Cardiac muscle cell (in vitro differentiated cells and primary cell): ENCODE data around the gene TPRG1. TPM values are rescaled to one million over a fixed set of nuclear protein-coding genes. Genes with fewer than 3 reads are reported as not detected.

Experiments
- DNase-seq, 2 donors: peaks; one replicate each; pipeline versions ENCODE4 v3.0.0 to v3.0.0-alpha.2; 2010 to 2017; ENCODE audit warnings: low read depth in 1 of 2, low spot score in 1 of 2
- H3K27ac ChIP-seq: fragments of 200-600 bp; sonication (generic); 2 replicates; pipeline ENCODE4 v1.5.1; 2016
- H3K27me3 ChIP-seq: fragments of 200-600 bp; sonication (generic); 2 replicates; pipeline ENCODE4 v1.6.0; 2016; ENCODE audit warnings: control low read depth
- H3K36me3 ChIP-seq: fragments of 200-600 bp; sonication (generic); 2 replicates; pipeline ENCODE4 v1.5.1; 2016; ENCODE audit warnings: control low read depth
- H3K4me1 ChIP-seq: fragments of 200-600 bp; sonication (generic); 2 replicates; pipeline ENCODE4 v1.8.1; 2017; ENCODE audit warnings: low read depth, mild to moderate bottlenecking, mixed run types
- H3K4me3 ChIP-seq: fragments of 200-600 bp; sonication (generic); 2 replicates; pipeline ENCODE4 v1.5.1; 2016; ENCODE audit warnings: mild to moderate bottlenecking
- H3K9me3 ChIP-seq: fragments of 200-600 bp; sonication (generic); 2 replicates; pipeline ENCODE4 v1.5.1; 2017; ENCODE audit warnings: low read depth, mild to moderate bottlenecking, control low read depth
- CTCF ChIP-seq: IDR thresholded peaks from 2 replicates; pipeline ENCODE4 v1.5.1; 2012; ENCODE audit warnings: low read depth, mild to moderate bottlenecking, low read length
- polyA plus RNA-seq: library from polyadenylated mRNA; unstranded; fragments of >200 nt; fragmentation: Nextera tagmentation; extraction: Ambion mirVana; gene quantifications from 2 replicates; pipeline ENCODE4 v1.2.1, GENCODE V29; 2016
- total RNA-seq: library from RNA; depleted of rRNA; stranded (reverse); fragments of >200 nt; gene quantifications from 2 replicates; pipeline ENCODE4 v1.2.3, GENCODE V29; 2016

The TPRG1 gene
- total and polyA plus RNA-seq, 2 experiments from 2014 or later, result 0.09 to 0.48 TPM

- no peaks in the 10 kb centered on the region for H3K27me3 ChIP-seq
- peaks cover 28% of the 10 kb centered on the region for H3K4me1 ChIP-seq
- no peak for TF ChIP-seq CTCF
- H3K36me3 ChIP-seq, result no peaks in the 10 kb centered on the region
- no peaks in the 10 kb centered on the region for H3K9me3 ChIP-seq
- peak overlapping the region; percentile 82 for H3K27ac ChIP-seq
- DNase-seq, result peak in 1 of 2 donors; percentile 60
- no peak overlapping the region for H3K4me3 ChIP-seq
Measured at GRCh38 chr3:189316296-189317019, 144.7 kb downstream of the TPRG1 start.

GRCh38 chr3:189317911-189318310, 146.1 kb downstream of the TPRG1 start:
- TF ChIP-seq CTCF, result no peak
- no peak for DNase-seq

GRCh38 chr3:189320511-189320910, 148.7 kb downstream of the TPRG1 start:
- TF ChIP-seq CTCF, result no peak
- Histone ChIP-seq H3K27ac (no peak overlapping the region), H3K4me1 (peaks cover 41% of the 10 kb centered on the region), H3K36me3 (no peaks in the 10 kb centered on the region), H3K9me3 (no peaks in the 10 kb centered on the region), H3K4me3 (no peak overlapping the region), H3K27me3 (no peaks in the 10 kb centered on the region)
- no peak for DNase-seq

More at GRCh38 chr3:189317911-189318310, 146.1 kb downstream of the TPRG1 start:
- Histone ChIP-seq H3K9me3 (no peaks in the 10 kb centered on the region), H3K4me3 (no peak overlapping the region), H3K27me3 (no peaks in the 10 kb centered on the region), H3K27ac (no peak overlapping the region), H3K4me1 (peaks cover 28% of the 10 kb centered on the region), H3K36me3 (no peaks in the 10 kb centered on the region)

- no peaks in the 10 kb centered on the region for H3K27me3 ChIP-seq
- no peak overlapping the region for H3K27ac ChIP-seq
- no peak overlapping the region for H3K4me3 ChIP-seq
- DNase-seq, result no peak
- no peaks in the 10 kb centered on the region for H3K9me3 ChIP-seq
- H3K36me3 ChIP-seq, result no peaks in the 10 kb centered on the region
- TF ChIP-seq CTCF, result no peak
- H3K4me1 ChIP-seq, result peaks cover 30% of the 10 kb centered on the region
Measured at GRCh38 chr3:189322339-189322738, 150.6 kb downstream of the TPRG1 start.

- Histone ChIP-seq H3K36me3 (no peaks in the 10 kb centered on the region), H3K4me3 (no peak overlapping the region), H3K4me1 (peaks cover 16% of the 10 kb centered on the region), H3K27ac (no peak overlapping the region), H3K27me3 (no peaks in the 10 kb centered on the region), H3K9me3 (no peaks in the 10 kb centered on the region)
- peak in 1 of 2 donors; percentile 70 for DNase-seq
- no peak for TF ChIP-seq CTCF
Measured at GRCh38 chr3:189324538-189325138, 152.9 kb downstream of the TPRG1 start.
